ENCODE results near the gene CAST.

The CAST gene

GRCh38 chr5:96664669-96665068 is 2.5 kb downstream of the CAST start:
- no peak for DNase-seq (ENCODE audit: low read depth in 2 of 2)
- no peak overlapping the region for H3K4me3 ChIP-seq (replicated peaks in 1 of 2; ENCODE audit: low read depth in 2 of 2, low read length in 2 of 2)

DNA sequence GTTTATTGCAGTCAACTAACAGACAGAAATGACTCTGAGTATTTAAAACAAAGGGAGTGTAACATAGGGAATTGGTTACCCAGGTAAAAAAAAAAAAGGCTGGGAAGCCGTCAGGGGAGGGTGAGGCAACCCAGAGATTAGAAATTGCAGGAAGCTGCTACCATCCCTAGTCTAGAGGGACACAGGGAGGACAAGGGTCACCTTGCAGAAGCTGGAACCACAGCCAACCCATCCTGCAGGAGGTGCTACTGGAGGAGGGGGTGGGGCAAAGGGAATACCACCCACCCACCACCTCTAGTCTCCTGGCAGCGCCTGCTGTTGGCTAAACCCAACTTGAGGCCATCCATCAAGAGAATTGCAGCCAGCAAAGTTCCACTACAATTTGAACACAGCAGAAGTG is 6.5 kb downstream of the CAST start:
- no peak overlapping the region for H3K4me3 ChIP-seq (replicated peaks in 1 of 2; ENCODE audit: low read depth in 2 of 2, low read length in 2 of 2)
- DNase-seq (ENCODE audit: low read depth in 2 of 2): no peak
- no peak for TF ChIP-seq CTCF (IDR thresholded peaks at IDR 0.05; ENCODE audit: low read depth, low read length)

More at GRCh38 chr5:96664669-96665068, 2.5 kb downstream of the CAST start:
- TF ChIP-seq CTCF (IDR thresholded peaks at IDR 0.05; ENCODE audit: low read depth, low read length): no peak

DNA sequence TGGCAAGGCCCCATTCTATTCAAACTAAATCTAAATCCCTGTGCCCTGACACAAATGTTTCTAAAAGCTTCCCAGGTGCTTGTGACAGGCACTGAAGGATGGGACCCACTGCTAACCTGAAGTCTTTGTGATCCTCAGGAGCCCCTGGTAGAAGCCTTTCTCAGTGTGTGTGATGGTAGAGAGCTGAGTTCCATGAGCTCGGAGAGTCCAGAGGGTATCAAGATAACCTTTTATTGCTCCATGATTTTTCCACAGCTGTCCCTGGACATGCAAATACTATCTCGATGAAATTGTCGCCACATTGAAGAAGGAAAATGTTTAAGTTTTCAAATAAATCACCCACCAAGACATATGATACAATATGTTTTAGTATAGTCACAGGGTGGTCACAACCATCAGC is 7.7 kb downstream of the CAST start:
- no peak for DNase-seq (ENCODE audit: low read depth in 2 of 2)
- no peak overlapping the region for H3K4me3 ChIP-seq (replicated peaks in 1 of 2; ENCODE audit: low read depth in 2 of 2, low read length in 2 of 2)
- TF ChIP-seq CTCF (IDR thresholded peaks at IDR 0.05; ENCODE audit: low read depth, low read length): no peak

GRCh38 chr5:96671441-96671840 is 9.3 kb downstream of the CAST start:
- TF ChIP-seq CTCF (IDR thresholded peaks at IDR 0.05; ENCODE audit: low read depth, low read length): no peak
- no peak for DNase-seq (ENCODE audit: low read depth in 2 of 2)
- no peak overlapping the region for H3K4me3 ChIP-seq (replicated peaks in 1 of 2; ENCODE audit: low read depth in 2 of 2, low read length in 2 of 2)

- DNase-seq (ENCODE audit: low read depth in 2 of 2): no peak
- H3K4me3 ChIP-seq (replicated peaks in 1 of 2; ENCODE audit: low read depth in 2 of 2, low read length in 2 of 2): no peak overlapping the region
- TF ChIP-seq CTCF (IDR thresholded peaks at IDR 0.05; ENCODE audit: low read depth, low read length): no peak
Observed at GRCh38 chr5:96673127-96673526, 11.0 kb downstream of the CAST start.

- no peak for TF ChIP-seq CTCF (IDR thresholded peaks at IDR 0.05; ENCODE audit: low read depth, low read length)
- DNase-seq (ENCODE audit: low read depth in 2 of 2): no peak
- H3K4me3 ChIP-seq (replicated peaks in 1 of 2; ENCODE audit: low read depth in 2 of 2, low read length in 2 of 2): no peak overlapping the region
Observed at GRCh38 chr5:96675882-96676281, 13.7 kb downstream of the CAST start.

DNA sequence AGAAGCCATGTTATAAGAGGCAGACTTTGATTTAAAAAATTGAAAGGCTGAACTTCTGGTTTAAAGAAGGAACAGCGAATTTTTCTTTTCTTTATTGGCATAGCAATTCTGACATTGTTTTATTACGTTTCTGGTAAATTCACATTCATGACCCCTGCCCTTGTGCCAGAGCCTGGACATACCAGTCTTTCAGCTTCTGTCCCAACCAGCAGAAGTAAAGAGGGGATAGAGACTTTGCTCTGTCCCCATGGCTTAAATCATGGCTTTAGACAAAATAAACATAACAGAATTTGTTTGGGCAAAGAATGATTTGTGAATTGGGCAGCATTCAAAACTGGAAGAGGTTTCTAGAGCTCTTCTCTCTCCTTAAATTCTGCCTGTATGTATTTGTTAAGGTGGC is 15.3 kb downstream of the CAST start:
- DNase-seq (ENCODE audit: low read depth in 2 of 2): no peak
- TF ChIP-seq CTCF (IDR thresholded peaks at IDR 0.05; ENCODE audit: low read depth, low read length): no peak
- no peak overlapping the region for H3K4me3 ChIP-seq (replicated peaks in 1 of 2; ENCODE audit: low read depth in 2 of 2, low read length in 2 of 2)
